ENCODE data around the gene ACVR1C.
"Not testable (repeated sequence)": the region's sequence is repeated elsewhere in the genome, so short reads cannot be mapped to it uniquely, and the experiment has no call there.

The ACVR1C gene

GRCh38 chr2:157574165-157574564 is 54.5 kb downstream of the ACVR1C start:
- no peak for DNase-seq (ENCODE audit: low read depth in 2 of 2)

GRCh38 chr2:157572725-157573124 is 55.9 kb downstream of the ACVR1C start:
- no peak for DNase-seq (ENCODE audit: low read depth in 2 of 2)

- not testable (repeated sequence) for DNase-seq (ENCODE audit: low read depth in 2 of 2)
These were observed 62.0 kb downstream of the ACVR1C start for GRCh38 chr2:157566623-157567022.

- not testable (repeated sequence) for DNase-seq (ENCODE audit: low read depth in 2 of 2)
These were observed 62.6 kb downstream of the ACVR1C start for GRCh38 chr2:157566113-157566512.

- DNase-seq (ENCODE audit: low read depth in 2 of 2) = no peak
These were observed 63.1 kb downstream of the ACVR1C start for GRCh38 chr2:157565550-157565949.

GRCh38 chr2:157559890-157560289 is 68.8 kb downstream of the ACVR1C start:
- no peak for DNase-seq (ENCODE audit: low read depth in 2 of 2)

- DNase-seq (ENCODE audit: low read depth in 2 of 2) = no peak
These were observed 69.2 kb downstream of the ACVR1C start for GRCh38 chr2:157559461-157559860.

- no peak for DNase-seq (ENCODE audit: low read depth in 2 of 2)
These were observed 69.6 kb downstream of the ACVR1C start for GRCh38 chr2:157559061-157559460.

- DNase-seq (ENCODE audit: low read depth in 2 of 2) = no peak
These were observed 70.9 kb downstream of the ACVR1C start for GRCh38 chr2:157557770-157558169.

GRCh38 chr2:157540102-157540501 is 88.6 kb downstream of the ACVR1C start:
- no peak for DNase-seq (ENCODE audit: low read depth in 2 of 2)

- no peak for DNase-seq (ENCODE audit: low read depth in 2 of 2)
These were observed 90.6 kb downstream of the ACVR1C start for GRCh38 chr2:157538064-157538463.

GRCh38 chr2:157536815-157537214 is 91.8 kb downstream of the ACVR1C start:
- DNase-seq (ENCODE audit: low read depth in 2 of 2) = no peak

- DNase-seq (ENCODE audit: low read depth in 2 of 2) = no peak
These were observed 99.5 kb downstream of the ACVR1C start for GRCh38 chr2:157528963-157529751.

- DNase-seq (ENCODE audit: low read depth in 2 of 2) = no peak
These were observed 102.6 kb downstream of the ACVR1C start for GRCh38 chr2:157526070-157526469.

- DNase-seq (ENCODE audit: low read depth in 2 of 2) = no peak
These were observed 105.1 kb downstream of the ACVR1C start for GRCh38 chr2:157523270-157524247.

GRCh38 chr2:157514966-157515365 is 113.7 kb downstream of the ACVR1C start:
- not testable (repeated sequence) for DNase-seq (ENCODE audit: low read depth in 2 of 2)

- DNase-seq (ENCODE audit: low read depth in 2 of 2) = no peak
These were observed 118.9 kb downstream of the ACVR1C start for GRCh38 chr2:157509744-157510143.

- DNase-seq (ENCODE audit: low read depth in 2 of 2) = no peak
These were observed 120.0 kb downstream of the ACVR1C start for GRCh38 chr2:157508676-157509075.

- DNase-seq (ENCODE audit: low read depth in 2 of 2) = no peak
These were observed 122.1 kb downstream of the ACVR1C start for GRCh38 chr2:157506586-157506985.

- no peak for DNase-seq (ENCODE audit: low read depth in 2 of 2)
These were observed 124.0 kb downstream of the ACVR1C start for GRCh38 chr2:157504623-157505022.

- no peak for DNase-seq (ENCODE audit: low read depth in 2 of 2)
These were observed 127.6 kb downstream of the ACVR1C start for GRCh38 chr2:157501026-157501425.

GRCh38 chr2:157500334-157500733 is 128.3 kb downstream of the ACVR1C start:
- no peak for DNase-seq (ENCODE audit: low read depth in 2 of 2)

GRCh38 chr2:157498483-157498882 is 130.2 kb downstream of the ACVR1C start:
- no peak for DNase-seq (ENCODE audit: low read depth in 2 of 2)

Data from stimulated activated CD8-positive, alpha-beta memory T cell treated with anti-CD3 and anti-CD28 coated beads, Interleukin-15, amount 100 ng/mL, for 48 hours (primary cell).